ENCODE results near the gene GSE1. TPM values are rescaled to one million over a fixed set of nuclear protein-coding genes. Genes with fewer than 3 reads are reported as not detected.
A peak's percentile ranks its signal among the peaks of the same experiment; 100 is the strongest.

GSE1 gene
- total RNA-seq, 1 experiment from 2014 or later, result 124 TPM

GRCh38 chr16:85720302-85720637 lies 107.1 kb downstream of the GSE1 start:
- ATAC-seq, result no peak
- POLR2A ChIA-PET, result no interaction called here
- peaks cover 8% of the 10 kb centered on the region for H3K4me1 Mint-ChIP-seq

GRCh38 chr16:85722128-85722893 lies 109.2 kb downstream of the GSE1 start:
- H3K36me3 Mint-ChIP-seq, result peaks cover 3% of the 10 kb centered on the region; the same call in 1 of the 2 replicates
- H3K27ac Mint-ChIP-seq, result no peak overlapping the region
- no peaks in the 10 kb centered on the region for H3K9me3 Mint-ChIP-seq
- ChIA-PET POLR2A (no interaction called here), CTCF (interaction anchor here (0.6 to 1.0 kb wide), 3 partner anchors 16 to 469 kb away, joined by 3 read pairs; no protein-coding TSS in a partner anchor)
- H3K27me3 Mint-ChIP-seq (ENCODE audit: low read depth), result no peaks in the 10 kb centered on the region
- no peak overlapping the region for H3K4me3 Mint-ChIP-seq
- ATAC-seq, result no peak
- DNase-seq (ENCODE audit: low spot score), result no peak
- H3K4me1 Mint-ChIP-seq, result no peaks in the 10 kb centered on the region
- TF ChIP-seq GTF2I (CRISPR knock-in tag; conservative IDR thresholded peaks at IDR 0.05), result no peak
- TF ChIP-seq KAT7 (CRISPR knock-in tag; IDR thresholded peaks at IDR 0.05; ENCODE audit: borderline replicate concordance), result no peak
- TF ChIP-seq RELA (CRISPR knock-in tag; IDR thresholded peaks at IDR 0.05; ENCODE audit: borderline replicate concordance), result no peak
- no peak for TF ChIP-seq ATF3 (CRISPR knock-in tag; conservative IDR thresholded peaks at IDR 0.05)
- no peak for TF ChIP-seq CDX4 (CRISPR knock-in tag; IDR thresholded peaks at IDR 0.05; ENCODE audit: borderline replicate concordance)
- no peak for TF ChIP-seq MXD4 (CRISPR knock-in tag; IDR thresholded peaks at IDR 0.05; ENCODE audit: borderline replicate concordance)
- TF ChIP-seq TEAD4 (CRISPR knock-in tag; IDR thresholded peaks at IDR 0.05), result no peak
- no peak for TF ChIP-seq ZNF532 (CRISPR knock-in tag; IDR thresholded peaks at IDR 0.05; ENCODE audit: borderline replicate concordance)
- no peak for TF ChIP-seq ZNF121 (CRISPR knock-in tag; IDR thresholded peaks at IDR 0.05)
- TF ChIP-seq ZNF263 (CRISPR knock-in tag; IDR thresholded peaks at IDR 0.05; ENCODE audit: low read depth), result no peak
- TF ChIP-seq ATF6 (CRISPR knock-in tag; IDR thresholded peaks at IDR 0.05), result no peak

More at GRCh38 chr16:85720302-85720637, 107.1 kb downstream of the GSE1 start:
- TF ChIP-seq MYBL2 (CRISPR knock-in tag; IDR thresholded peaks at IDR 0.05) (no peak), ZNF671 (CRISPR knock-in tag; IDR thresholded peaks at IDR 0.05) (no peak), EMX1 (CRISPR knock-in tag; IDR thresholded peaks at IDR 0.05) (no peak), ATF6 (CRISPR knock-in tag; IDR thresholded peaks at IDR 0.05) (no peak), PREB (CRISPR knock-in tag; IDR thresholded peaks at IDR 0.05; ENCODE audit: borderline replicate concordance) (no peak), HMGXB4 (CRISPR knock-in tag; IDR thresholded peaks at IDR 0.05) (no peak), ZNF121 (CRISPR knock-in tag; IDR thresholded peaks at IDR 0.05) (peak; percentile 58; the same call in 1 of the 2 replicates)
- CTCF ChIA-PET, result interaction anchor here (0.7 to 2.0 kb wide), 4 partner anchors 14 to 199 kb away, joined by 3 to 4 read pairs (median 4); no protein-coding TSS in a partner anchor
- no peak for DNase-seq (ENCODE audit: low spot score)
- Mint-ChIP-seq H3K36me3 (no peaks in the 10 kb centered on the region), H3K27me3 (ENCODE audit: low read depth) (peaks cover 8% of the 10 kb centered on the region), H3K27ac (no peak overlapping the region), H3K9me3 (no peaks in the 10 kb centered on the region), H3K4me3 (no peak overlapping the region)
